DMS53 treated with DMSO at 0.1 percent for 48 hours (cell line): ENCODE measurements around the gene KRTAP2-2.

Experiments
- DNase-seq: peaks from one replicate; lab custom pipeline; 2025; ENCODE audit not compliant: unreplicated experiment; lab: John Stamatoyannopoulos, UW

KRTAP2-2 gene

DNA sequence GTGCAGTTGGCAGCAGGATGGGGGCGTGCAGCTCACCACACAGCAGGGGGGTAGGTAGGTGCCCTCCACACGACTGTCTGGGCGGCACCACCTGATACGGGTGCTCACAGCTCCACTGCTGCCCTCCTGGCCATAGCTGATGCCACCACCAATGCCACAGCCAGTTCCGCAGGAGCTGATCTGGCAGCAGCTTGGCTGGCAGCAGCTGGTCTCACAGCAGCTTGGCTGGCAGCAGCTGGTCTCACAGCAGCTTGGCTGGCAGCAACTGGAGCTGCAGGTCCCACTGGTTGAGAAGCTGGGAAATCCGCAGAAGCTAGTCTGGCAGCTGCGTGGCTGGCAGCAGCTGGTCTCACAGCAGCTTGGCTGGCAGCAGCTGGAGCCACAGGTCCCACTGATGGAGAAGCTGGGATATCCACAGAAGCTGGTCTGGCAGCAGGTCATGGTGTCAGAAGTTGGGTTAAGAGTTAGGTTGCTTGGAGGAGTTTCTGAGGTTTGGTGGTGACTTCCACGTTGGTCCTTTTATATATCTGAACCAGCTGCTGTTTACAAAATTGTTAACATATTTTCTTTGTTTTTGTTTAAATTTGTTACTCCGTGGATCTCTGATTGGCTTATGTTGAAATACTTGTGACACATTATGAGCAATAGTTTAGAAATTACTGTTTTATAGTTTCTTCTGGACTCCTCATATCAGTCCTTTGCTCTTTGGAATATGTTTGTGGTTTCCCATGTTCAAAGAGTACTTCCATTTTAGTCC, 28.1 kb downstream of the KRTAP2-2 start, which contains the start of gene KRTAP1-5:
KRTAP1-5 (minus strand) TSS at position 494 of the 757 bp plus-strand sequence; CDS start at position 441, 53 bp downstream.
- no peak for DNase-seq

DNA sequence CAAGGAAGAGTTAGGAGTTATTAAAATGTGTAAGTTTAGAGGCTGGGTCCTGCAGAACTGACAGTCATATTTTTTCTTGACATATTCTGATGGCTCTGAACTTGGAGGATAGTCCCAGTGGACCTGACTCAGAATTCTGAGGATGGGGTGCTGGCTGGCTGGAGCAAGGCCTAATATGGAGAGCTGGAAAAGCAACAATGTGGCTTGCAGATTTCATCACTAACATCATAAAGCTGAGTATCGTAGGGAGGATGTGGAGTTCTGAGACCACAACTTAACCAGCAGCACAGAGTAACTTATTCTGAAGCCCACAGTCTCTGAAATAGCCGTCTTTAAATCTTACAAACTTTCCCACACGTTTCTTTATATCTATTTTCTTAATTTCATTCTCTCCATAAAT, 30.3 kb downstream of the KRTAP2-2 start:
- DNase-seq: no peak

DNA sequence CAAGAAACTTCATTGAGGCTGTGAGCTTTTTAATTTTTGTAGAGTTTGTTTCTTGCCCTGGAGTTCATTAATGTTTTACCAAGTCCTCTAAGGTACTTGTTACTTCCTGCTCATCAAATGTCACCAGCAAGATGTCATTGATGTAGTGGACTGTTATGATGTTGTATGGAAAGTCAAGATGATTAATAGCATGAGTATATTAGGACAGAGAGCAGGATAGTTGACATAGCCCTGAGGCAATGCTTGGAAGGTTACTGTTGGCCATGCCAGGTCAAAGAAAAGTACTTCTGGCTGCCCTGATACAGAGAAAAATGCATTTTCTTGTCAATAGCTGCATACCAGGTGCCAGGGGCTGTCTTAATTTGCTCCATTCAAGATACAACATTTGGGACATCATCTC, 34.7 kb downstream of the KRTAP2-2 start:
- peak; percentile 67 for DNase-seq

DNA sequence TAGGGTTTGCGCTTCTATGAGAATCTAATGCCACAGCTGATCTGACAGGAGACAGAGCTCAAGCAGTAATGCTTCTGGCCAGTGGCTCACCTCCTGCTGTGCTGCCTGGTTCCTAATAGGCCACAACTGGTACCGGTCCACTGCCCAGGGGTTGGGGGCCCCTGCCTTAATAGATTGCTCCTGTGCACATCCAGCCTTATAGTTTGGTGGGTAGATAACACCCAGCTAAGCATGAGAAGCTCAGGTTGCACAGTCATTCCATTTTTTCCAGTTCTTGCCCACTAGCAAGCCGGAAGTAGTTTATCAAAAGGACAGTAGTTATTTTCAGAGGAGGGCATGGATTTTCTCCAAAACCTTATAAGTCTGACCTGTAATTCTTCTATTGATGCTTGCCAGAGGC, 35.6 kb downstream of the KRTAP2-2 start:
- no peak for DNase-seq

DNA sequence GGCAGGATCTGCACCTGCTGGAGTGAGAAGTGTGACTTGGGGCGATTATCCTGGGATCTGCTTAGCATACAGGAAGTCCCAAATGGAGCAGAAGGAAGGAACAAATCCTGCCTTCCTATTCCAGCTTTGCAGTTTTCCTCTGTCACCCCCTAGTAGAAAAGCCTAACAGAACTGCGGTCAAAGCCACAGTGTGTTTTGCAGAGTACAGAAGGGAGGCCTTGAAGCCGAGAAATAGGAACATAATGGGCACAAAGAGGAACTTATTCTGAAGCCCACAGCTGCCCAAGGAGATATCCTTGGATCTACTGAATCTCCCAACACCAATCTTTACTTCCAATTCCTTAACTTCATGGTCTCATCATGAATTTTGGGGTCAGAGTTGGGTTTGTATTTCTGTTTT, 36.5 kb downstream of the KRTAP2-2 start:
- no peak for DNase-seq

DNA sequence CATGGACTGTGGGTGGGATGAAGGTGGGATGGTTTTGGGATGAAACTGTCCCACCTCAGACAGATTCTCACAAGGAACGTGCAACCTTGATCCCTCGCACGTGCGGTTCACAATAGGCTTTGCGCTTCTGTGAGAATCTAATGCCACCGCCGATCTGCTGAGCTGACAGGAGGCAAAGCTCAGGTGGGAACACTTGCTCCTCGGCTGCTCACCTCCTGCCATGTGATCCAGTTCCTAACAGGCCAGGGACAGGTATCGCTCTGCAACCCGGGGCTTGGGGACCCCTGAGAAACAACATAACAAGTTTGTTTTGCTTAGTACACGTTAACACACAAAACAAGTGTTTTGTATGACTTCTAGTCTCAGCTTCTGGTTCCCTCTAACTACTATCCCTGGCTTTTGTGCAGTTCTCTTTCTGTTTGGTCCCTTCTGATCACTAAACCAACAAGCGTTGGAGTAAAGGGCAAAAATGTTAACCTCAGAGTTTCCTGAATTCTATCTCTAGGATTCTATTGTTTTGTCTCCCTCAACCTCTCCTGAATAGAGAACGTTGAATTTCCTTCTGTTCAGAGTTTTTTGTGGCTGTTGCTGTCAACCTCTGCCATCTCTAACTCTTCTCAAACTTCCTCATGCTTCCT, 38.3 kb downstream of the KRTAP2-2 start:
- DNase-seq: no peak

DNA sequence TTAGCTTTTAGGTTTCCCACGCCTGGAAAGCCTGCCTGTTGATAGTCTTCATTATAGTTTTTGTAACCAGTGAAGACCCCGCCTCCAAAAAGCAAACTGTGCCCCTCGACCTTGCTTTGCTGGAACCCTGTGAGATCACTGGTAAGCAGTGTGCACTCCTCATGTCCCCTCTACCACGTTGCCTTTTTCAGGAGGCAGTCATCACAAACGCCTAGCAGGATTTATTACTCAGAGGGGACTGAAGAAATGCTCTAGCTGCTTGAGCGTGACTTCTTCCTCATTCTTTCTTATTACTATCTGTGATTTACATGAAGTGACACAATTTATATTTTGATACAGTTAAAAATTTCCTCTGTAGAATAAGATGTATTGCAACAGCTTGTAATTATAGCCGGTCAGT, 39.6 kb downstream of the KRTAP2-2 start:
- no peak for DNase-seq

DNA sequence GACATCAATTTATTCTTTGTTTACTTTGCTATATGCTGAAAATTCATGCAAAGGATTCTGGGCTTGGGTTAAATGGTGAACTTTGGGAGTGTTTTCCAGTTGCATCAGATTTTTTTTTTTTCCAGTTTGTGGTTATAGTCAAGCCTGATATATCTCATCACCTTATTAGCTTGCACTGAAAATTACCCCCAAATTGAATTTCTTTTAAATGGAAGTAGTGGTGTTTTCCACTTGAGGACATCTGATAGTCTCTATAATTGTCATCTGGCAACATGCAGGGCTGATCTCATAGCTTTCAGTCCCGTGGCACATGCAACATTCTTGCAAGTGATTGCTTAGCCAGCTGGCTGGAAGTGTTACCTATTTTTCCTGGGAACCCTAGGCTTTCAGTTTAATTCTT, 41.4 kb downstream of the KRTAP2-2 start:
- DNase-seq: no peak

DNA sequence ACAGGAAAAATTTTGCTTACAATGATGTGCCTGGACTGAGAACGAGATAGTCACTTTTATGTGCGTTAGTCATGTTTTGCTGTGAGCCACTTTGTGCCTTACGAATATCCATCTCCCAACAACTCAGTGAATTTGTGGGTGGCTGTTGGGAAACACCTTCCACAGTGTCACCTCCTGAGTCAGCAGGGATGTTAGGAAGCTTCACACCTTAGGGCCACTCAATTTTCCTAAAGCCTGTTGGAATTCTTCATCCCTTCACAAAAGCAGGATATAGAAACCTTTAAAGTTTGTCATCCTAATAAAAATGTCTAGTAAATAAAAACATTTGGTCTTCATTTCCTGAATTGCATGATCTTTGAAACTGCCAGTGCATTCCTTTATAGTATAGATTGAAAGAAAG, 41.8 kb downstream of the KRTAP2-2 start:
- no peak for DNase-seq

DNA sequence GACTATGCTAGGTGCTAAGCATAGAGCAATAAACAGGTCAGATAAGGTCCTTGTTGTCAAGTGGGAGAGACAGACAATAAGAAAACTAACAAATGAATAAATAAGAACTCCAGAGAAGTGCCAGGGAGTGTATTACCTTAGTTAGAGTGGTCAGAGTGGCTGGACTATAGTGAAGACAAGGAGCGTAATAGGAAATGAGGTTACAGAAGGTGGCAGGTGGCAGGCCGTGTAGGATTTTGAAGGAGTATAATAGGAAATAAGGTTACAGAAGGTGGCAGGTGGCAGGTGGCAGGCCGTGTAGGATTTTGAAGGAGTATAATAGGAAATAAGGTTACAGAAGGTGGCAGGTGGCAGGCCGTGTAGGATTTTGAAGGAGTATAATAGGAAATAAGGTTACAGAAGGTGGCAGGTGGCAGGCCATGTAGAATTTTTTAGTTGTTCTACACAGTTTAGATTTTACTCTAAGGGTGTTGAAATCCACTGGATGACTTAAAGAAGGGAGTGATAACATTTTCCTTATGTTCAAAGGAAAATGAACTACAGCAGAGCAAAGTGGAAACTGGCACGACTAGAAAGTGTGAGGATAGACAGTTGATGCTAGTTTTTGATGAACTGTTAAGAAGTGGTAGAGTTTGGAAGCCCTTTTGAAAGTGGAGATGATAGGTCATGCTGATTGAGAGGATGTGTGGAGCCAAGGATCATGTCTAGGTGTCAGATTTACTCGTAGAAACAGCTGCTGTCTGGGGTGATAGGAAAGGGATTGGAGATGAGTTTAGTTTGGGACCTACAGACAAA, 42.5 kb downstream of the KRTAP2-2 start:
- DNase-seq: peak; percentile 19

DNA sequence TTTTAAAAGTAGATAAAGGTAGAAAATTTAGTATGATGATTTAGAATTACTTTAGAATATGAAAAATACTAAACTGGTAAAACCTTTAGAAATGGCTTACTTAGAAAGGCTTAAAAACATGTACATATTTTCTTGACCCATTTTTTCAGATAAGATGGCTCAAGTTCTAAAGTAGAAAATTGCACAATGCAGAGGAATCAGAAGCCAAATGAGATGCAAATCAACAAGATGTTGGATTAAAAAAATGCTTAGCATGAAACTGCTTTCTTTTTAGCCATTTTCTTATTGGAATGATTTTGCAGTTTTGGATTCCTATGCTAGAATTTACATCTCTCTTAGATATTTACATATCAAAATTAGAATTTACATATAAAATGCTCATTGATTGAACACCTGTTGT, 44.6 kb downstream of the KRTAP2-2 start:
- no peak for DNase-seq

DNA sequence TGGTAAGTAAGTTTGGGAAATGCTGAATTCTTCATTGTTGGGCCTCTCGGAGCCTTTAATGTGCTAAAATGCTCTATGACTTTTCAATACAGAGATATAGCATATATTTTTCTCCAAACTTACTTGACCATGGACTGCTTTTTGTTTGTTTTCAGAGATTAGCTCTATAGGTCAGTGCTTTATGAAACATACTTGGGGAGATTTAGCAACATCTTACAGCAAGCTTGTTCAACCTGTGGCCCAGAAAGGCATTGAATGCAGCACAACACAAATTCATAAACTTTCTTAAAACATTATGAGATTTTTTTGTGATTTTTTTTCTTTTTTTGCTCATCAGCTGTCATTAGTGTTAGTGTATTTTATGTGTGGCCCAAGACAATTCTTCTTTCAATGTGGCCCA, 45.1 kb downstream of the KRTAP2-2 start:
- DNase-seq: no peak

DNA sequence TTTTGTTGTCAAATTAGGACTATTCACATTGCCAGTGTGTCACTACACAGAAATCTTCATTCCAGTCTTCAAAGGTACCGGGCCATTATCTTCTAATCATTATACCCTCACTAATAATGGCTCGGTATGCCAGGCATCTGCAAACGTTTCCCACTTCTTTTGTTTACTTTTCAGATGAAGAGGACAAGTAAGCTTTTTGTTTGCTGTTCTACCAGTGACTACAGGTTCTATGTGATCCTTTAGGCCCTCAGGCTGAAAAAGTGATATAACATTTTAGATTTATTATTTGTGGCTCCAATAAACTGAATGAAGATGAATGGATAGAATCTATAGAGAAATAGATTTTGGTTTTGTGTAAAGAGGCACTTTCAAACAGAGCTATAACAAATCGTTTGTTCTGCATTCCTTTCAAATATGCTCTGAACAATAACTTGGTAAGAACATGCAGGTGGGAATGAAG, 45.7 kb downstream of the KRTAP2-2 start:
- DNase-seq: peak; percentile 54

DNA sequence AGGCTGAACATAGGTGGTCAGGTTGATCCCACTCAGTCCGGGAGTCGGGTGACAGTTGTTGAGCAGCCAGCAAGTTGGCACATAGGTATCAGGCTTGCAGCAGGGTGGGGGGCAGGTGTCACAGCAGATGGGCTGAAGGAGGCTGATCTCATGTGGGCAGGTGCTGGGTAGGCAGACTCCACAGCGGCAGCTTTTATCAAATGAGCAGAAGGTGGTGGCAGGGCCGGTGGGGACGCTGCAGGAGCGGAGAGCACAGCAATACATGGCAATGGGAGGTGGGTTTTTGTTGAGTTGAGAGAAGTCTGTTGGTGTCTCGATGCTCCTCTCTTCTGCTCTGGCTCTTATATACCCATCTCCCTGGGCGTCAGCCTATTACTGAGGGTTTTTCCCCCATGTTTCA, 46.2 kb downstream of the KRTAP2-2 start, which contains the start of gene KRTAP3-1:
KRTAP3-1 (minus strand) TSS at position 318 of the 400 bp plus-strand sequence; CDS start at position 264, 54 bp downstream.
- peak; percentile 60 for DNase-seq
